ENCODE data around the gene ALDH2. TPM values are rescaled to one million over a fixed set of nuclear protein-coding genes. Genes with fewer than 3 reads are reported as not detected.

ALDH2 gene
- total RNA-seq, 4 donors from 2014 or later: 102 to 239 (median 162) TPM

DNA sequence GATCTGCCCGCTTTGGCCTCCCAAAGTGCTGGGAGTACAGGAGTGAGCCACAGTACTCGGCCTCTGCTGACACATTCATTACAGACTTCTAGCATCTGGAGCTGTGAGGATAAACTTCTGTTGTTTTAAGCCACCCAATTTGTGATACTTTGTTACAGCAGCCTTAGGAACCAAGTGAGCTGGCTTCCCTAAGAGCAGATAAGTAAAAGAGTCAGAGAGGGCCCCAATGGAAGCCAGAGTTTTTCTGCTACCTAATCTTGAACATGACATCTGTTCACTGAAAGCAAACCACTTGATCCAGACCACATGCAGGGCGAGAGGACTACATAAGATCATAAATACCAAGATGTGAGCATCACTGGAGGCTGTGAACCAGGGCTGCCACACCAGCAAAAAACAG is 71.6 kb downstream of the ALDH2 start:
- no peak for DNase-seq
- H3K4me1 ChIP-seq: peaks cover 10 to 25% (median 19%) of the 10 kb centered on the region in 4 donors
- H3K9me3 ChIP-seq: no peaks in the 10 kb centered on the region
- in situ Hi-C loops (cut with MboI; ENCODE audit: low pct_ligation_motif_present in 1 of 4, low pct_unique_long_range_greater_than_20kb in 1 of 4, low sequenced_read_pairs in 3 of 4) (no loop called here), intact Hi-C loops (cut with DNase I; ENCODE audit: low total_unique reads) (no loop called here)
- no peak overlapping the region for H3K4me3 ChIP-seq
- no peaks in the 10 kb centered on the region for H3K27me3 ChIP-seq
- H3K27ac ChIP-seq: no peak overlapping the region
- 79 to 94% methylated on average over 3 of the region's 3 CpGs for WGBS, 2 donors (ENCODE audit: low coverage in 1 of 2)
- peaks cover 0 to 8% (median 2%) of the 10 kb centered on the region in 4 donors for H3K36me3 ChIP-seq
- TF ChIP-seq POLR2A (IDR thresholded peaks at IDR 0.05): no peak
- TF ChIP-seq EP300 (IDR thresholded peaks at IDR 0.05; ENCODE audit: low read depth): no peak
- TF ChIP-seq, protein P1, sequence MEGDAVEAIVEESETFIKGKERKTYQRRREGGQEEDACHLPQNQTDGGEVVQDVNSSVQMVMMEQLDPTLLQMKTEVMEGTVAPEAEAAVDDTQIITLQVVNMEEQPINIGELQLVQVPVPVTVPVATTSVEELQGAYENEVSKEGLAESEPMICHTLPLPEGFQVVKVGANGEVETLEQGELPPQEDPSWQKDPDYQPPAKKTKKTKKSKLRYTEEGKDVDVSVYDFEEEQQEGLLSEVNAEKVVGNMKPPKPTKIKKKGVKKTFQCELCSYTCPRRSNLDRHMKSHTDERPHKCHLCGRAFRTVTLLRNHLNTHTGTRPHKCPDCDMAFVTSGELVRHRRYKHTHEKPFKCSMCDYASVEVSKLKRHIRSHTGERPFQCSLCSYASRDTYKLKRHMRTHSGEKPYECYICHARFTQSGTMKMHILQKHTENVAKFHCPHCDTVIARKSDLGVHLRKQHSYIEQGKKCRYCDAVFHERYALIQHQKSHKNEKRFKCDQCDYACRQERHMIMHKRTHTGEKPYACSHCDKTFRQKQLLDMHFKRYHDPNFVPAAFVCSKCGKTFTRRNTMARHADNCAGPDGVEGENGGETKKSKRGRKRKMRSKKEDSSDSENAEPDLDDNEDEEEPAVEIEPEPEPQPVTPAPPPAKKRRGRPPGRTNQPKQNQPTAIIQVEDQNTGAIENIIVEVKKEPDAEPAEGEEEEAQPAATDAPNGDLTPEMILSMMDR (IDR thresholded peaks at IDR 0.05): no peak
- no peak for TF ChIP-seq POLR2AphosphoS5 (IDR thresholded peaks at IDR 0.05)

DNA sequence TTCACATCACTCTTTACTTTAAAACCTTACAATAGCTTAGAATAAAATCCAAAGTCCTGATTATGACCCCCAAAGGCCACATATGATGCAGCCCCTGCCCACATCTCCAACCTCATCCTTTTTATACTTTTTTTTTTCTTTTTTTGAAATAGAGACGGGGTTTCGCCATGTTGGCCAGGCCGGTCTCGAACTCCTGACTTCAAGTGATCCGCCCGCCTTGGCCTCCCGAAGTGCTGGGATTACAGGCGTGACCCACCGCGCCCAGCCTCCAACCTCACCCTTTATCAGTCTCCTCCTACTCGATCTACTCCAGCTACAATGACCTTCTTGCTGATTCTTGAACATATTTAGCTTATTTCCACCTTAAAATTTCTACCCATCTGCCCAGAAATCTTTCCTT is 74.1 kb downstream of the ALDH2 start:
- DNase-seq: peak; percentile 56
- H3K27me3 ChIP-seq: no peaks in the 10 kb centered on the region
- no peaks in the 10 kb centered on the region for H3K9me3 ChIP-seq
- peaks cover 0 to 8% (median 2%) of the 10 kb centered on the region in 4 donors for H3K36me3 ChIP-seq
- TF ChIP-seq POLR2AphosphoS5 (IDR thresholded peaks at IDR 0.05): no peak
- peak; percentile 3 for TF ChIP-seq POLR2A (IDR thresholded peaks at IDR 0.05)
- TF ChIP-seq, protein P1 (IDR thresholded peaks at IDR 0.05): no peak
- TF ChIP-seq EP300 (IDR thresholded peaks at IDR 0.05; ENCODE audit: low read depth): no peak
- in situ Hi-C loops (cut with MboI; ENCODE audit: low pct_ligation_motif_present in 1 of 4, low pct_unique_long_range_greater_than_20kb in 1 of 4, low sequenced_read_pairs in 3 of 4): no loop called here
- WGBS, 2 donors (ENCODE audit: low coverage in 1 of 2): 28% methylated on average over 11 of the region's 11 CpGs; no CpG with 5 or more reads in 1 of the 2 donors
- H3K4me1 ChIP-seq: peaks cover 27 to 42% (median 35%) of the 10 kb centered on the region in 4 donors
- H3K27ac ChIP-seq: peak overlapping the region; percentile 95 to 97 (median 96)
- intact Hi-C loops (cut with DNase I; ENCODE audit: low total_unique reads): no loop called here
- H3K4me3 ChIP-seq: peak overlapping the region; percentile 83 to 97 (median 91)

DNA sequence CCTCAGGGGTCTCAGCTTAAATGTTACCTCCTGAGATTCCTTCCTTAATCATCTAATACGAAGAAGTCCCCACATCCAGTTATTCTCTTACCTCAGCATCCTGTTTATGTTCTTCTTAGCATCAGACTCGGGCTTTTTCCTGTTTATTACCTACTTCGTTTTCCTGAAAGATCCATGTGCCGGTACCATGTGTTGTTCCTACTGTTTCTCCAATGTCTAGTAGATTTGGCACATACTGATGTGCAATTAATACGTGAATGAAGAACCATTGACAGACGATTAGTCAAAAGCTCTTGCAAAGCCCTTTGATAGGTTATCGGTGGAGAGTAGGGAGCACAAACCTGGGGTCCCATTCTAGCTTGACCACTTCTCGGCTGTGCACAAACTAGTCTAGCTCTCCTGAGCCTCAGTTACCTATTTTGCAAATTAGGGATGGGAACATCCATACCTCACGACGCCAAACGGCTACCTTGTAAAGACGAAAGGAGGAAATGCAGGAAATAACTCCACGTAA is 74.6 kb downstream of the ALDH2 start:
- intact Hi-C loops (cut with DNase I; ENCODE audit: low total_unique reads): no loop called here
- H3K27ac ChIP-seq: peak overlapping the region; percentile 95 to 97 (median 96)
- peaks cover 27 to 42% (median 35%) of the 10 kb centered on the region in 4 donors for H3K4me1 ChIP-seq
- TF ChIP-seq POLR2A (IDR thresholded peaks at IDR 0.05): no peak
- TF ChIP-seq, protein P1 (IDR thresholded peaks at IDR 0.05): no peak
- no peak for TF ChIP-seq EP300 (IDR thresholded peaks at IDR 0.05; ENCODE audit: low read depth)
- no peak for TF ChIP-seq POLR2AphosphoS5 (IDR thresholded peaks at IDR 0.05)
- in situ Hi-C loops (cut with MboI; ENCODE audit: low pct_ligation_motif_present in 1 of 4, low pct_unique_long_range_greater_than_20kb in 1 of 4, low sequenced_read_pairs in 3 of 4): no loop called here
- no peak for DNase-seq
- H3K27me3 ChIP-seq: no peaks in the 10 kb centered on the region
- H3K36me3 ChIP-seq: peaks cover 0 to 8% (median 2%) of the 10 kb centered on the region in 4 donors
- WGBS, 2 donors (ENCODE audit: low coverage in 1 of 2): 0 to 1% methylated on average over 4 to 13 of the region's 13 CpGs
- H3K4me3 ChIP-seq: peak overlapping the region; percentile 83 to 97 (median 91)
- H3K9me3 ChIP-seq: no peaks in the 10 kb centered on the region

DNA sequence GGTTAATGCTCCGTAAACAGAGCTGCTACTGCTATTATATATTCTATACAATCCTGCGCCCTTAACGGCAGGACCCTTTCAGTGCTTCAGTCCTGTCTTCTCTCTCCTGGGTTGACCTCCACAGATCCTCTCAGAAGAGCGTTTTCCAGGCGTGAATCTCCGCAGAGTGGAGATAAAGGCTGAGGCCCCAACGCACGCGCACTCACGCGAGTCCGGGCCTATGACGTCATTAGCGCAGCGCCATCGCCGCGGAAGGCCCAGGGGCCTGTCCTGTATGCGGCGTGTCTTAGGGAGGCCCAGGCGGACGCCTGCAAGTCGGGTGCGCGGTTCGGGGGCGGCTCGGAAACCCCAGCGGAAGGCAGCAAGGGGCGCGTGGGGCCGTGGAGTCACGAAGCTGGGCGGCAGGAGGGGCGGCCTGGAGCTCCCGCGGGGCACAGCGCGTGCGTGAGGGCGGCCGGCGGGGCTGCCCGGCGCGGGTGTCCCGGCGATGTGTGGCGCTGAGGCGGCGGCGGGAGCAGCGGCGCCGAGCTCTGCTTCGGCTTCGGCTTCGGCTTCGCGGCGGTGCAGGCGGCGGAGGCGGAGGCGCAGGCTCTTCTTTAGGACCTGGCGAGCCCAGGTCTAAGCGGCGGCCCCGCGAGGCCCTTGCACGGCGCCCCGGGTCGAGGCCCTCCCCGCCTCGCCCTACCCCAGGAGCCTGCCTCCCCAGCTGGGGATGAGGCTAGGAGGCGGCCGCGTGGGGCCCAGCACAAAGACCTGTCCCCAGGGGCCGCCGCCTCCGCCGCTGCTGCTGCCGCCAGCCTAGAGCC is 75.2 kb downstream of the ALDH2 start, which contains the start of gene MAPKAPK5:
MAPKAPK5 (plus strand) TSS at position 479 of the 806 bp plus-strand sequence. CDS start 506 bp downstream, outside the sequence.
- TF ChIP-seq POLR2AphosphoS5 (IDR thresholded peaks at IDR 0.05) (peak; percentile 95 to 98 (median 97)), EP300 (IDR thresholded peaks at IDR 0.05; ENCODE audit: low read depth) (no peak), POLR2A (IDR thresholded peaks at IDR 0.05) (peak; percentile 91)
- TF ChIP-seq, protein P1 (IDR thresholded peaks at IDR 0.05): no peak
- in situ Hi-C loops (cut with MboI; ENCODE audit: low pct_ligation_motif_present in 1 of 4, low pct_unique_long_range_greater_than_20kb in 1 of 4, low sequenced_read_pairs in 3 of 4): no loop called here
- peaks cover 27 to 42% (median 35%) of the 10 kb centered on the region in 4 donors for H3K4me1 ChIP-seq

More for the DNA sequence above, 75.2 kb downstream of the ALDH2 start, which contains the start of gene MAPKAPK5:
- WGBS, 2 donors (ENCODE audit: low coverage in 1 of 2): 1% methylated on average over 50 of the region's 84 CpGs; no CpG with 5 or more reads in 1 of the 2 donors
- peaks cover 0 to 8% (median 2%) of the 10 kb centered on the region in 4 donors for H3K36me3 ChIP-seq
- H3K27ac ChIP-seq: peak within 1 kb of the TSS; percentile 95 to 97 (median 96)
- DNase-seq: peak; percentile 96
- intact Hi-C loops (cut with DNase I; ENCODE audit: low total_unique reads): no loop called here
- H3K4me3 ChIP-seq: peak within 1 kb of the TSS; percentile 83 to 97 (median 91)
- H3K9me3 ChIP-seq: no peaks in the 10 kb centered on the region
- no peaks in the 10 kb centered on the region for H3K27me3 ChIP-seq

Data from transverse colon (tissue), 4 donors.